GM12891 (cell line): ENCODE measurements around the gene ARHGEF28.

ENCODE experiments used
- DNase-seq: peaks from one replicate; pipeline ENCODE4 v3.0.0; 2011; ENCODE audit warnings: low spot score; ENCODE audit not compliant: insufficient read length
- FAIRE-seq: peaks from 2 replicates; lab custom pipeline; 2011; peaks lifted over from hg19 to GRCh38; lab: Jason Lieb, UNC
- PAX5 ChIP-seq: IDR thresholded peaks from 2 replicates; pipeline ENCODE4 v1.6.1; 2011; ENCODE audit warnings: low read length, moderate library complexity, mild to moderate bottlenecking; ENCODE audit not compliant: insufficient read depth, severe bottlenecking
- POLR2A ChIP-seq: IDR thresholded peaks from 2 replicates; pipeline ENCODE4 v1.6.1; 2011; ENCODE audit warnings: low read depth, low read length, control low read depth
- POLR2AphosphoS5 ChIP-seq: IDR thresholded peaks from 2 replicates; pipeline ENCODE4 v1.6.1; 2011; ENCODE audit warnings: low read depth, low read length, control low read depth
- POU2F2 ChIP-seq: IDR thresholded peaks from 2 replicates; pipeline ENCODE4 v1.6.1; 2011; ENCODE audit warnings: low read depth, mild to moderate bottlenecking, control low read depth, low read length, moderate library complexity
- SPI1 ChIP-seq: IDR thresholded peaks from 2 replicates; pipeline ENCODE4 v1.6.1; 2011; ENCODE audit warnings: low read depth, low read length, control low read depth
- TAF1 ChIP-seq: IDR thresholded peaks from 2 replicates; pipeline ENCODE4 v1.6.1; 2011; ENCODE audit warnings: low read depth, low read length, control low read depth

The ARHGEF28 gene

DNA sequence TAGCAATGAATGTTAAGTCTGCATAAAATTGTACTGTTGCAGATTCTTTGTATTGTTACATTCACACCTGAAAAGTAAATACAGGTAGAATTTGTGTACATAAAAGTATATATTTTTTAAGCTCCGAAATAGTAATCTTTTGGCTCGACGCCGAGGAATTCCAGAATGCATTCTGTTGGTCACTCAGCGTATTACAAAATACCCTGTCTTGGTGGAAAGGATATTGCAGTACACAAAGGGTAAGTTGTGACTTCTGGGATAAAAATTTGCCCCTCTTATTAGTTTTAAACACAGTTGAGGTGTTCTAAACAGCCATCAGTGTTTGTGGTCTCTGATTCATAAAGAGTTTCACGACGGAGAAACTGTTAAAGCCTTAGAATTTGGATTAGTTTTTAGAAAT, 257.6 kb downstream of the ARHGEF28 start:
- DNase-seq: no peak
- no peak for TF ChIP-seq POLR2A
- no peak for TF ChIP-seq PAX5
- no peak for FAIRE-seq

DNA sequence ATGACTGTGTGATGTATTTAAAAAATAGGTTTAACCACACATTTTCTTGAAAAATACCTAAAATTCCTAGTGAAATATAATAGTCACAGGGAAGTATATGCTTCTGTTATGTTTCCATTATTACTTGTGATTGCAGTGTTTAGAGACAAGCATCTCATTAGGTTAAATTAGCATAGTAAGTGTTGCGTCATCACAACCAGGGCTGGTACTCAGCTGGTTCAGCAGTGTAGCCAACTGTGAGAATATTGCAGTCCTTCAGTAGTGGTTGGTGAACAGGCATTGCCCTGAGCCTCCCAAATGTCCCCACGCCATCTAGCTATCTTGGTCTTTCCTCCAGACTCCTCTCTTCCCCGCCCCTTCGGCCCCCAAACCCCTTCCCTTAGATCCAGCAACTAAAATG, 261.7 kb downstream of the ARHGEF28 start:
- TF ChIP-seq POLR2A (no peak), SPI1 (no peak), PAX5 (no peak), POU2F2 (no peak), TAF1 (no peak)
- no peak for DNase-seq
- FAIRE-seq: no peak

DNA sequence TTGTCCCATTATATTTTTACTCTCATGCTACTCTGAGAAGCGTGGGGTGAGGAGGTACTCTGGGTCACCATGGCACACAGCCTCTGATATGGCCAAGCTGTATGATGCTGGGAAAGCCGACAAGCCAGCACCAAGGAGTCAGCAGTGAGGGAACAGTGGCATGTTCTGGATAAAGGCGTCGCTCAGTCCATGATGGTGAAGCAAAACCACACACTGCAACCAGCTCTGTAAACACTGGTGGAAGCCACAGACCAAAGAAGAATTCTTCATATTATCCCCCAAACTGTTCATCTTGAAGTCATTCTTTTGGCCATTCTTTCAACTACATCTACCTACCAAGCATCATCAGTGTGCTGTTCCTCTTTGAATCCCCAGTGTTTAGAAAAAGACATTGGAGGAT, 264.6 kb downstream of the ARHGEF28 start:
- DNase-seq (no peak), FAIRE-seq (no peak)
- TF ChIP-seq POU2F2: no peak
- TF ChIP-seq POLR2AphosphoS5: no peak
- no peak for TF ChIP-seq POLR2A
- no peak for TF ChIP-seq SPI1
- TF ChIP-seq PAX5: no peak
- TF ChIP-seq TAF1: no peak

- TF ChIP-seq TAF1: no peak
- no peak for TF ChIP-seq POU2F2
- TF ChIP-seq PAX5: no peak
- no peak for TF ChIP-seq POLR2AphosphoS5
- TF ChIP-seq SPI1: no peak
- TF ChIP-seq POLR2A: no peak
- no peak for DNase-seq
- no peak for FAIRE-seq
Observed at GRCh38 chr5:73892218-73892617, 266.2 kb downstream of the ARHGEF28 start.

GRCh38 chr5:73892806-73893205, 266.8 kb downstream of the ARHGEF28 start:
- FAIRE-seq: no peak
- DNase-seq: no peak
- no peak for TF ChIP-seq PAX5
- TF ChIP-seq SPI1: no peak
- TF ChIP-seq POLR2AphosphoS5: no peak

DNA sequence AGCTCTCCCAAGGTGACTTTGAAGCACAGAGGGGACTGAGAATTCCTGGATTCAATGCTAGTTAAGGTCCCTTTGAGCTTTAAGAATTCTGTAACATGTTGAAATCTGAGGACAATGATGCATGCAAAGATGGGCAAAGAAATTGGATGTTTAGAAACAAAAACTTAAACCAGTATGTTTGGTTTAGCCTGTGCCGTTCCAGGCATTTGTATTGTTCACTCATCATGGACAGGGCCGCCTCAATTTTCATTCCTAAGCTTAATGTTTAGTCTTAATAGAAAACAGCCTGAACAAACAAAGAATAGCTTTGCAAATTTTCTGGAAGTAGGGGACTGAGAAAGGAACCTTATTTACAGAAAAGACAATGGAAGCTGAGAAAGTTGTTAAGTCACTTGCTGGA, 267.8 kb downstream of the ARHGEF28 start:
- TF ChIP-seq POLR2A (no peak), PAX5 (no peak), POLR2AphosphoS5 (no peak), POU2F2 (no peak)
- DNase-seq (no peak), FAIRE-seq (no peak)

GRCh38 chr5:73894860-73895259, 268.9 kb downstream of the ARHGEF28 start:
- no peak for DNase-seq
- TF ChIP-seq SPI1: no peak
- no peak for TF ChIP-seq TAF1
- no peak for TF ChIP-seq POLR2A
- TF ChIP-seq PAX5: no peak
- no peak for TF ChIP-seq POU2F2
- TF ChIP-seq POLR2AphosphoS5: no peak
- FAIRE-seq: no peak

DNA sequence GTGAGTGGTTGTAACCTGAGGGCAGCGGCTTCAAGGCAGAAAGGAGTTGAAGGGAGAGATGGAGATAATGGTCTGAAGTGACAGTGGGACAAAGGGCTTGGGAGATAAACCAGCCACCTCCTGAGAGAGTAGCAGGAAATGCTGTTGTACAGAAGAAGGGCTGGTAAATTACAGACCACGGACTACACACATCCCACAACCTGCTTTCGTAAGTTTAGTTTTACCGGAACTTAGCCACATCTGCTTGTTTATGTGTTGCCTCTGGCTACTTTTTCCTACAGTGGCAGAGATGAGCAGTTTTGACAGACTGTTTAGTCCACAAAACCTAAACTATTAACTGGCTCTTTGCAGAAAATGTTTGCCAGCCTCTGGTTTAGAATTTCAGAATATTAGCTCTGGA, 269.5 kb downstream of the ARHGEF28 start:
- TF ChIP-seq TAF1 (no peak), SPI1 (no peak), POLR2A (no peak), POLR2AphosphoS5 (no peak), PAX5 (no peak), POU2F2 (no peak)
- FAIRE-seq (no peak), DNase-seq (no peak)

DNA sequence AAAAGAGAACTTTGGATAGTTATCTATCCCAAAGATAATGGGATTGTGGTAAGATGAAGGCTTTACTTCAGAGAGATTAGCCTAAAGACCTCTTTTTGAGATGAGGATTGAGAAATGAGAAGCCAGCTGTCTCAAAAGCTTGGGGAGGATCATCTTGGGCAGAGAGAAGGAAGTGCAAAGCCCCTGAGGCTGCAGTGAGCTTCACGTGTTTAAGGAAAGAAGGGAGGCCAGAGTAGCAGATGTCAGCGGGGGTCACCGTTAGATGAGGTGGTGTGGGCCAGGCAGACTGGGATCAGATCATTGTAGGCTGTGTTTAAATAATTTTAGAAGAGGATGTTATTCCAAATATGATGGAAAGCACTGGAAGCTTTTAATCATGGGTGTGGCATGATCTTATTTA, 270.1 kb downstream of the ARHGEF28 start:
- no peak for DNase-seq
- TF ChIP-seq TAF1 (no peak), POLR2A (no peak), PAX5 (no peak), POLR2AphosphoS5 (no peak), POU2F2 (no peak), SPI1 (no peak)
- no peak for FAIRE-seq

- TF ChIP-seq PAX5 (no peak), SPI1 (no peak), POU2F2 (no peak)
- FAIRE-seq: no peak
- no peak for DNase-seq
Observed at GRCh38 chr5:73896668-73897067, 270.7 kb downstream of the ARHGEF28 start.
